HEK293 (cell line): ENCODE data around the gene RGS7BP.

Source experiments
- CTCF ChIA-PET: fragments of 350-600 bp; formaldehyde crosslinking; extraction: SDS; loops from one replicate; lab custom pipeline; 2021; ENCODE audit warnings: antibody characterized with exemption; lab: Yijun Ruan, JAX
- POLR2A ChIA-PET: fragments of 300-600 bp; formaldehyde crosslinking; extraction: SDS; loops from one replicate; lab custom pipeline; 2020; ENCODE audit warnings: antibody characterized with exemption, inconsistent platforms; lab: Yijun Ruan, JAX
- H3K27ac ChIP-seq: fragments of 200-500 bp; sonication (Bioruptor generic); 2 replicates; pipeline ENCODE4 v1.5.1; 2014; ENCODE audit warnings: low read depth, low read length, control low read depth, inconsistent platforms; ENCODE audit errors: extremely low read depth
- H3K36me3 ChIP-seq, 2 experiments: fragments of 200-500 bp in 1 of 2; sonication (Bioruptor generic) in 1 of 2; 1 replicate in 1 of 2; 2 replicates in 1 of 2; pipeline ENCODE4 v1.5.1; 2014 to 2017; ENCODE audit warnings: inconsistent platforms in 2 of 2, low read length in 2 of 2; ENCODE audit not compliant: control insufficient read depth in 2 of 2, insufficient read depth in 1 of 2
- H3K4me1 ChIP-seq: fragments of 200-500 bp; sonication (Bioruptor generic); 2 replicates; pipeline ENCODE4 v1.5.1; 2014; ENCODE audit warnings: mild to moderate bottlenecking, low read length, inconsistent platforms; ENCODE audit not compliant: control insufficient read depth, insufficient read depth
- H3K4me3 ChIP-seq: 2 replicates; pipeline ENCODE4 v1.5.1; 2011; ENCODE audit warnings: low read depth, mild to moderate bottlenecking, control low read depth, low read length, moderate library complexity
- H3K9me3 ChIP-seq: fragments of 200-500 bp; sonication (Bioruptor generic); 2 replicates; pipeline ENCODE4 v1.5.1; 2014; ENCODE audit warnings: low read depth, low read length, inconsistent platforms; ENCODE audit not compliant: control insufficient read depth, insufficient read depth
- HOXC10 ChIP-seq: sonication (generic); formaldehyde crosslinking; IDR thresholded peaks from 2 replicates; pipeline ENCODE4 v1.8.1; 2023; ENCODE audit warnings: mild to moderate bottlenecking, missing genetic modification reagents
- ZBTB7A ChIP-seq: fragments of 450-650 bp; formaldehyde crosslinking; IDR thresholded peaks from 2 replicates; pipeline ENCODE4 v1.5.1; 2016; ENCODE audit warnings: low read depth, missing biosample characterization, missing genetic modification characterization
- ZNF132 ChIP-seq: fragments of 450-650 bp; formaldehyde crosslinking; IDR thresholded peaks from 2 replicates; pipeline ENCODE4 v1.5.1; 2017; ENCODE audit warnings: missing biosample characterization, missing genetic modification characterization, borderline replicate concordance
- ZNF155 ChIP-seq: fragments of 450-650 bp; formaldehyde crosslinking; IDR thresholded peaks from 2 replicates; pipeline ENCODE4 v1.5.1; 2016; ENCODE audit warnings: missing biosample characterization, missing genetic modification characterization
- ZNF157 ChIP-seq: fragments of 450-650 bp; formaldehyde crosslinking; IDR thresholded peaks from 2 replicates; pipeline ENCODE4 v1.5.1; 2016; ENCODE audit warnings: missing biosample characterization, missing genetic modification characterization
- ZNF16 ChIP-seq: fragments of 450-650 bp; formaldehyde crosslinking; IDR thresholded peaks from 2 replicates; pipeline ENCODE4 v1.5.1; 2016; ENCODE audit warnings: low read depth, missing biosample characterization, missing genetic modification characterization
- ZNF324 ChIP-seq: fragments of 450-650 bp; formaldehyde crosslinking; IDR thresholded peaks from 2 replicates; pipeline ENCODE4 v1.5.1; 2016; ENCODE audit warnings: missing biosample characterization, missing genetic modification characterization
- ZNF341 ChIP-seq: fragments of 450-650 bp; formaldehyde crosslinking; IDR thresholded peaks from 2 replicates; pipeline ENCODE4; 2016; ENCODE audit warnings: low read depth, missing biosample characterization, missing genetic modification characterization
- ZNF354C ChIP-seq: fragments of 450-650 bp; formaldehyde crosslinking; IDR thresholded peaks from 2 replicates; pipeline ENCODE4 v1.5.1; 2016; ENCODE audit warnings: missing biosample characterization, missing genetic modification characterization, low read depth, borderline replicate concordance
- ZNF366 ChIP-seq: fragments of 450-650 bp; formaldehyde crosslinking; conservative IDR thresholded peaks from 2 replicates; pipeline ENCODE4 v1.5.1; 2016; ENCODE audit warnings: missing biosample characterization, missing genetic modification characterization
- ZNF394 ChIP-seq: fragments of 450-650 bp; formaldehyde crosslinking; IDR thresholded peaks from 2 replicates; pipeline ENCODE4 v1.5.1; 2016; ENCODE audit warnings: missing biosample characterization, missing genetic modification characterization, mild to moderate bottlenecking, moderate library complexity, borderline replicate concordance
- ZNF423 ChIP-seq: fragments of 450-650 bp; formaldehyde crosslinking; IDR thresholded peaks from 2 replicates; pipeline ENCODE4 v1.5.1; 2016; ENCODE audit warnings: missing biosample characterization, missing genetic modification characterization
- ZNF521 ChIP-seq: fragments of 450-650 bp; formaldehyde crosslinking; IDR thresholded peaks from 2 replicates; pipeline ENCODE4 v1.5.1; 2017; ENCODE audit warnings: missing biosample characterization, mild to moderate bottlenecking, missing genetic modification characterization
- ZNF555 ChIP-seq: fragments of 450-650 bp; formaldehyde crosslinking; conservative IDR thresholded peaks from 2 replicates; pipeline ENCODE4 v1.5.1; 2017; ENCODE audit warnings: missing biosample characterization, mild to moderate bottlenecking, missing genetic modification characterization, inconsistent platforms
- ZNF596 ChIP-seq: fragments of 450-650 bp; IDR thresholded peaks from 2 replicates; pipeline ENCODE4 v1.5.0; 2018; ENCODE audit warnings: missing biosample characterization, mild to moderate bottlenecking, missing genetic modification characterization, moderate library complexity
- ZNF621 ChIP-seq: fragments of 450-650 bp; formaldehyde crosslinking; IDR thresholded peaks from 2 replicates; pipeline ENCODE4 v1.5.1; 2017; ENCODE audit warnings: missing biosample characterization, missing genetic modification characterization
- ZNF707 ChIP-seq: fragments of 450-650 bp; formaldehyde crosslinking; IDR thresholded peaks from 2 replicates; pipeline ENCODE4 v1.5.1; 2016; ENCODE audit warnings: missing biosample characterization, missing genetic modification characterization
- TF ChIP-seq, protein P1 (sequence below): fragments of 450-650 bp; formaldehyde crosslinking; IDR thresholded peaks from 2 replicates; pipeline ENCODE4; 2016; ENCODE audit warnings: missing biosample characterization, missing genetic modification characterization
- TF ChIP-seq, protein P2 (sequence below): fragments of 450-650 bp; formaldehyde crosslinking; IDR thresholded peaks from 2 replicates; pipeline ENCODE4 v1.5.0; 2017; ENCODE audit warnings: missing biosample characterization, missing genetic modification characterization, borderline replicate concordance
- TF ChIP-seq, protein P3 (sequence below): fragments of 450-650 bp; formaldehyde crosslinking; IDR thresholded peaks from 2 replicates; pipeline ENCODE4 v1.5.1; 2016; ENCODE audit warnings: missing biosample characterization, missing genetic modification characterization, low read depth

The RGS7BP gene

DNA sequence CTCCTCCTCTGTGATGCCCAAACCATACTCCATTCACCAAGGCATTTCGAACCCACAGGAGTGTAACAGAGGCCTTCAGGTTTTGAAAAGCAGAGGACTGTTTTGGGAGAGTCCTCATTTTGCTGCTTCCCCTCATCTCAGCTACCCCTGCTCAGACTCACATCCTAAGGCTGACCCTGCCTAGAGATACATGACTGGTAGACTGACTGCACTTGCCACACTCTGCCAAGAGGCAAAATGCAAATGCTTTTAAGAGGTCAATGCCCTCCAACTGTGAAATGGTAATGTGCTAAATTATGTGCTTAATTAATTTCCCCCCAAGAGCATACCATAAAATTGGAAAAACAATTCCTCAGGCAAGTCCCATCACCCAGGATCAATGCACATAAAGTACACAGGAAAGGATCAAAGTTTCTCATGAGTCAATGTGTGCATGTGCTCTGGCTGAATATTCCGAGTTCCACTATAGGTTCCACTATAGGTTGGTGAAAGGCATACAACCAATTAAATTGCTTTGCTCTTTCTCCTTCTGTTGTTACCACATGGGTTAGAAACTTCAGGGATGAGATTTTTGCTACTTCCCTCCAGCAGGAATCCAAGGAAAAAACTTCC, 87.0 kb downstream of the RGS7BP start:
- TF ChIP-seq ZNF341 (tag by site-specific recombination) = no peak
- Histone ChIP-seq H3K4me3 (no peak overlapping the region), H3K27ac (no peak overlapping the region), H3K36me3 (no peaks in the 10 kb centered on the region), H3K4me1 (no peaks in the 10 kb centered on the region), H3K9me3 (no peaks in the 10 kb centered on the region)
- CTCF ChIA-PET = interaction anchor here (0.6 to 0.9 kb wide), 2 partner anchors 13 to 19 kb away, joined by 3 to 4 read pairs; no protein-coding TSS in a partner anchor
- POLR2A ChIA-PET = no interaction called here

DNA sequence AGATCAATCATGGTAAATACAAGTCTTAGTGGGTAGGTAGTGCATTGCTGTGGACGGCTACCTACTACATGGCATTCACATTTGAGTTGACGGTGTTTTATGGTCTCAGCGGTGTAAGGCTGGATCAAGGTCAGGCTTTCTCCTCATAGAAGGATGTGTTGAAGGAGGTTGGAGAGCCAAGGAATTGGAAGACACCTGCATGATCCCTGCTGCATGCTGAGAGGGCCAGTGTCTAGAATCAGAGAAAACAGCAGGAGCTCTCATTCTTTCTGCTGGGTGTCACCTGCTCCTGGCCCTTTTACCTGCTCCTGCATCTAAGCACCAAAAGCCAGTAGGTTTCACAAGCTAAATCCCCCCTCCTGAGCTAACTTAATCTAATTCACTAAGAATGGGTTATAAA, 88.2 kb downstream of the RGS7BP start:
- H3K36me3 ChIP-seq = no peaks in the 10 kb centered on the region
- no peaks in the 10 kb centered on the region for H3K4me1 ChIP-seq
- H3K27ac ChIP-seq = no peak overlapping the region
- TF ChIP-seq ZNF155 (tag by site-specific recombination) (no peak), ZNF16 (tag by site-specific recombination) (no peak), HOXC10 (CRISPR knock-in tag) (no peak), ZBTB7A (tag by site-specific recombination) (no peak), ZNF324 (tag by site-specific recombination) (no peak), ZNF596 (no peak), ZNF621 (tag by site-specific recombination) (no peak), ZNF366 (no peak), ZNF394 (tag by site-specific recombination) (no peak), ZNF132 (no peak), ZNF423 (tag by site-specific recombination) (no peak), ZNF354C (no peak), ZNF157 (tag by site-specific recombination) (no peak), ZNF707 (no peak), ZNF521 (tag by site-specific recombination) (no peak), ZNF555 (tag by site-specific recombination) (no peak)
- TF ChIP-seq, protein P1, sequence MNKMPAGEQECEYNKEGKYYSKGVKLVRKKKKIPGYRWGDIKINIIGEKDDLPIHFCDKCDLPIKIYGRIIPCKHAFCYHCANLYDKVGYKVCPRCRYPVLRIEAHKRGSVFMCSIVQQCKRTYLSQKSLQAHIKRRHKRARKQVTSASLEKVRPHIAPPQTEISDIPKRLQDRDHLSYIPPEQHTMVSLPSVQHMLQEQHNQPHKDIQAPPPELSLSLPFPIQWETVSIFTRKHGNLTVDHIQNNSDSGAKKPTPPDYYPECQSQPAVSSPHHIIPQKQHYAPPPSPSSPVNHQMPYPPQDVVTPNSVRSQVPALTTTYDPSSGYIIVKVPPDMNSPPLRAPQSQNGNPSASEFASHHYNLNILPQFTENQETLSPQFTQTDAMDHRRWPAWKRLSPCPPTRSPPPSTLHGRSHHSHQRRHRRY (tag by site-specific recombination) = no peak
- TF ChIP-seq, protein P2, sequence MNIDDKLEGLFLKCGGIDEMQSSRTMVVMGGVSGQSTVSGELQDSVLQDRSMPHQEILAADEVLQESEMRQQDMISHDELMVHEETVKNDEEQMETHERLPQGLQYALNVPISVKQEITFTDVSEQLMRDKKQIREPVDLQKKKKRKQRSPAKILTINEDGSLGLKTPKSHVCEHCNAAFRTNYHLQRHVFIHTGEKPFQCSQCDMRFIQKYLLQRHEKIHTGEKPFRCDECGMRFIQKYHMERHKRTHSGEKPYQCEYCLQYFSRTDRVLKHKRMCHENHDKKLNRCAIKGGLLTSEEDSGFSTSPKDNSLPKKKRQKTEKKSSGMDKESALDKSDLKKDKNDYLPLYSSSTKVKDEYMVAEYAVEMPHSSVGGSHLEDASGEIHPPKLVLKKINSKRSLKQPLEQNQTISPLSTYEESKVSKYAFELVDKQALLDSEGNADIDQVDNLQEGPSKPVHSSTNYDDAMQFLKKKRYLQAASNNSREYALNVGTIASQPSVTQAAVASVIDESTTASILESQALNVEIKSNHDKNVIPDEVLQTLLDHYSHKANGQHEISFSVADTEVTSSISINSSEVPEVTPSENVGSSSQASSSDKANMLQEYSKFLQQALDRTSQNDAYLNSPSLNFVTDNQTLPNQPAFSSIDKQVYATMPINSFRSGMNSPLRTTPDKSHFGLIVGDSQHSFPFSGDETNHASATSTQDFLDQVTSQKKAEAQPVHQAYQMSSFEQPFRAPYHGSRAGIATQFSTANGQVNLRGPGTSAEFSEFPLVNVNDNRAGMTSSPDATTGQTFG (tag by site-specific recombination) = no peak
- CTCF ChIA-PET = interaction anchor here (0.6 kb wide), 2 partner anchors 246 to 365 kb away, joined by 3 to 5 read pairs; no protein-coding TSS in a partner anchor
- no peak overlapping the region for H3K4me3 ChIP-seq
- no peaks in the 10 kb centered on the region for H3K9me3 ChIP-seq
- POLR2A ChIA-PET = no interaction called here

DNA sequence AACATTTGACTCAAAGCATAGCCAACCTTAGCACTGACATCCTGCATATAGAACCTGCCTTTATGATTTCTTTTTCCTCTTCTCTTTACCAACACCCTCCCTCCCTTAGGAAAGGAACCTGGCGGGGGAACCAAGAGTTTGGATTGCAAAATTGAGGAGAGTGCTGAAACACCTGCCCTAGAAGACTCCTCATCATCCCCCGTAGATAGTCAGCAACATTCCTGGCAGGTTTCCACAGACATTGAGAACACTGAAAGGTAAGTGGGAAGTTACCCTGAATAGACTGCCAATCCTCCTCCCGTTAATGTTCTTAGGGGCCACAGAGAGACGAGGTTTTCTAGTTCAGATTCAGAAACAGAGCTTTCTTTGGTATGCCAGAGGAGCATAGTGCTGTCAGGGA, 88.8 kb downstream of the RGS7BP start:
- TF ChIP-seq, protein P3, sequence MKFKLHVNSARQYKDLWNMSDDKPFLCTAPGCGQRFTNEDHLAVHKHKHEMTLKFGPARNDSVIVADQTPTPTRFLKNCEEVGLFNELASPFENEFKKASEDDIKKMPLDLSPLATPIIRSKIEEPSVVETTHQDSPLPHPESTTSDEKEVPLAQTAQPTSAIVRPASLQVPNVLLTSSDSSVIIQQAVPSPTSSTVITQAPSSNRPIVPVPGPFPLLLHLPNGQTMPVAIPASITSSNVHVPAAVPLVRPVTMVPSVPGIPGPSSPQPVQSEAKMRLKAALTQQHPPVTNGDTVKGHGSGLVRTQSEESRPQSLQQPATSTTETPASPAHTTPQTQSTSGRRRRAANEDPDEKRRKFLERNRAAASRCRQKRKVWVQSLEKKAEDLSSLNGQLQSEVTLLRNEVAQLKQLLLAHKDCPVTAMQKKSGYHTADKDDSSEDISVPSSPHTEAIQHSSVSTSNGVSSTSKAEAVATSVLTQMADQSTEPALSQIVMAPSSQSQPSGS = no peak
- POLR2A ChIA-PET = no interaction called here
- H3K36me3 ChIP-seq = no peaks in the 10 kb centered on the region
- H3K27ac ChIP-seq = no peak overlapping the region
- H3K9me3 ChIP-seq = no peaks in the 10 kb centered on the region
- no peaks in the 10 kb centered on the region for H3K4me1 ChIP-seq
- no peak overlapping the region for H3K4me3 ChIP-seq
- CTCF ChIA-PET = interaction anchor here (0.6 to 0.7 kb wide), 2 partner anchors 216 to 366 kb away, joined by 3 to 5 read pairs; no protein-coding TSS in a partner anchor
